H9 (cell line): ENCODE results near the gene TSPAN5. TPM values are rescaled to one million over a fixed set of nuclear protein-coding genes. Genes with fewer than 3 reads are reported as not detected.

Experiments
- DNase-seq: peaks from one replicate; pipeline ENCODE4 v3.0.0-alpha.2; 2017
- H2AFZ ChIP-seq: one replicate; pipeline ENCODE4 v1.6.1; 2013; ENCODE audit warnings: mild to moderate bottlenecking, low read length, control low read depth, moderate library complexity
- H2AK5ac ChIP-seq: 2 replicates; pipeline ENCODE4 v1.6.1; 2013; ENCODE audit warnings: low read length, control low read depth, mixed read lengths; ENCODE audit not compliant: insufficient read length
- H2BK120ac ChIP-seq: one replicate; pipeline ENCODE4 v1.6.1; 2013; ENCODE audit warnings: low read depth, mild to moderate bottlenecking, low read length, control low read depth, inconsistent platforms; ENCODE audit not compliant: poor library complexity, severe bottlenecking
- H2BK12ac ChIP-seq: 2 replicates; pipeline ENCODE4 v1.6.1; 2013; ENCODE audit warnings: low read length, control low read depth, mixed read lengths, low read depth; ENCODE audit not compliant: insufficient read length
- H2BK15ac ChIP-seq: 2 replicates; pipeline ENCODE4 v1.6.1; 2013; ENCODE audit warnings: low read depth, low read length, control low read depth
- H2BK20ac ChIP-seq: one replicate; pipeline ENCODE4 v1.6.1; 2013; ENCODE audit warnings: low read depth, mild to moderate bottlenecking, low read length, control low read depth, inconsistent platforms; ENCODE audit not compliant: poor library complexity, severe bottlenecking
- H2BK5ac ChIP-seq: 2 replicates; pipeline ENCODE4 v1.6.1; 2013; ENCODE audit warnings: low read length, control low read depth, mixed read lengths; ENCODE audit not compliant: insufficient read length
- H3K14ac ChIP-seq: 2 replicates; pipeline ENCODE4 v1.6.1; 2013; ENCODE audit warnings: low read length, control low read depth; ENCODE audit not compliant: insufficient read depth
- H3K18ac ChIP-seq: 2 replicates; pipeline ENCODE4 v1.6.1; 2013; ENCODE audit warnings: low read depth, mild to moderate bottlenecking, mixed read lengths, low read length, control low read depth; ENCODE audit not compliant: insufficient read length
- H3K23ac ChIP-seq: 2 replicates; pipeline ENCODE4 v1.6.1; 2013; ENCODE audit warnings: low read length, control low read depth, mixed read lengths, low read depth; ENCODE audit not compliant: insufficient read length
- H3K23me2 ChIP-seq: 2 replicates; pipeline ENCODE4 v1.6.1; 2013; ENCODE audit warnings: low read depth, mild to moderate bottlenecking, mixed read lengths, low read length, control low read depth; ENCODE audit not compliant: insufficient read length, poor library complexity, severe bottlenecking
- H3K27ac ChIP-seq: 2 replicates; pipeline ENCODE4 v1.5.1; 2013; ENCODE audit warnings: low read length, control low read depth, mixed read lengths, low read depth; ENCODE audit not compliant: insufficient read length
- H3K27me3 ChIP-seq: 2 replicates; pipeline ENCODE4 v1.6.1; 2013; ENCODE audit warnings: low read length, control low read depth, inconsistent platforms; ENCODE audit not compliant: insufficient read depth
- H3K4ac ChIP-seq: 2 replicates; pipeline ENCODE4 v1.6.1; 2013; ENCODE audit warnings: low read depth, mild to moderate bottlenecking, control low read depth, inconsistent platforms, low read length, moderate library complexity
- H3K4me1 ChIP-seq: 2 replicates; pipeline ENCODE4 v1.6.1; 2013; ENCODE audit warnings: low read length, control low read depth, inconsistent platforms; ENCODE audit not compliant: insufficient read depth
- H3K4me2 ChIP-seq: 2 replicates; pipeline ENCODE4 v1.6.1; 2013; ENCODE audit warnings: low read length, control low read depth, mixed read lengths; ENCODE audit not compliant: insufficient read length, insufficient read depth
- H3K56ac ChIP-seq: 2 replicates; pipeline ENCODE4 v1.6.1; 2013; ENCODE audit warnings: low read depth, mild to moderate bottlenecking, mixed read lengths, low read length, control low read depth; ENCODE audit not compliant: insufficient read length
- H3K79me1 ChIP-seq: 2 replicates; pipeline ENCODE4 v1.6.1; 2013; ENCODE audit warnings: low read depth, mild to moderate bottlenecking, moderate library complexity, low read length, control low read depth, inconsistent platforms; ENCODE audit not compliant: insufficient read depth, poor library complexity, severe bottlenecking
- H3K79me2 ChIP-seq: 2 replicates; pipeline ENCODE4 v1.6.1; 2013; ENCODE audit warnings: low read length, control low read depth, inconsistent platforms; ENCODE audit not compliant: insufficient read depth
- H3K9ac ChIP-seq: 2 replicates; pipeline ENCODE4 v1.6.1; 2013; ENCODE audit warnings: low read length, control low read depth, mixed read lengths; ENCODE audit not compliant: insufficient read length; ENCODE audit errors: extremely low read depth
- H3K9me3 ChIP-seq: one replicate; pipeline ENCODE4 v1.6.1; 2013; ENCODE audit warnings: low read depth, low read length, inconsistent platforms; ENCODE audit not compliant: control insufficient read depth
- H3T11ph ChIP-seq: one replicate; pipeline ENCODE4 v1.6.1; 2013; ENCODE audit warnings: mild to moderate bottlenecking, low read length, control low read depth, inconsistent platforms
- H4K20me1 ChIP-seq: one replicate; pipeline ENCODE4 v1.6.1; 2013; ENCODE audit not compliant: control insufficient read depth, insufficient read length, insufficient read depth
- H4K5ac ChIP-seq: 2 replicates; pipeline ENCODE4 v1.6.1; 2013; ENCODE audit warnings: low read depth, mild to moderate bottlenecking, mixed read lengths, low read length, control low read depth; ENCODE audit not compliant: insufficient read length
- H4K8ac ChIP-seq: replicated peaks from 2 replicates; pipeline ENCODE4 v1.6.1; 2013; ENCODE audit warnings: low read length, control low read depth, mixed read lengths, low read depth; ENCODE audit not compliant: insufficient read length
- H4K91ac ChIP-seq: 2 replicates; pipeline ENCODE4 v1.6.1; 2013; ENCODE audit warnings: low read depth, mild to moderate bottlenecking, moderate library complexity, mixed read lengths, low read length, control low read depth; ENCODE audit not compliant: insufficient read length
- H3K27ac Mint-ChIP-seq, 3 experiments: 2 replicates in 2 of 3; 3 replicates in 1 of 3; pipeline ENCODE4 v1.8.0; 2020 to 2021; ENCODE audit warnings: mixed read lengths in 3 of 3, mild to moderate bottlenecking in 1 of 3, moderate library complexity in 1 of 3
- H3K27me3 Mint-ChIP-seq: 2 replicates; pipeline ENCODE4 v1.8.0; 2021; ENCODE audit warnings: low read depth, mild to moderate bottlenecking, moderate library complexity, mixed read lengths
- H3K36me3 Mint-ChIP-seq, 3 experiments: 2 replicates in 2 of 3; 3 replicates in 1 of 3; pipeline ENCODE4 v1.8.0; 2020 to 2021; ENCODE audit warnings: low read depth in 3 of 3, mixed read lengths in 3 of 3; ENCODE audit not compliant: insufficient read depth in 1 of 3
- H3K4me1 Mint-ChIP-seq, 2 experiments: 2 replicates each; pipeline ENCODE4 v1.8.0; 2020; ENCODE audit warnings: mixed read lengths in 2 of 2
- H3K4me3 Mint-ChIP-seq, 2 experiments: 2 replicates in 1 of 2; 3 replicates in 1 of 2; pipeline ENCODE4 v1.8.0; 2020 to 2021; ENCODE audit warnings: mild to moderate bottlenecking in 2 of 2, mixed read lengths in 2 of 2, moderate library complexity in 1 of 2
- H3K9me3 Mint-ChIP-seq, 2 experiments: 2 replicates in 1 of 2; 3 replicates in 1 of 2; pipeline ENCODE4 v1.8.0; 2020; ENCODE audit warnings: mild to moderate bottlenecking in 2 of 2, mixed read lengths in 2 of 2, moderate library complexity in 1 of 2
- WGBS: extraction: QIAGEN DNeasy Blood & Tissue Kit; methylation state at CpG from one replicate; pipeline ENCODE4 v1.1.7; 2013; ENCODE audit warnings: missing lambda C conversion rate, low lambda C conversion rate, mixed read lengths; ENCODE audit not compliant: insufficient read length; ENCODE audit errors: extremely low coverage; 5-methylcytosine and 5-hydroxymethylcytosine counted together
- total RNA-seq: library from RNA; stranded (reverse); gene quantifications from 2 replicates; pipeline ENCODE4 v1.2.1, GENCODE V29; 2021
- TF ChIP-seq, protein P1 (sequence below): fragments of 200-600 bp; sonication (generic); conservative IDR thresholded peaks from 3 replicates; pipeline ENCODE4 v1.8.0; 2021; ENCODE audit warnings: antibody characterized with exemption, mild to moderate bottlenecking

The TSPAN5 gene
- total RNA-seq, 1 experiment from 2014 or later: 7.0 TPM

DNA sequence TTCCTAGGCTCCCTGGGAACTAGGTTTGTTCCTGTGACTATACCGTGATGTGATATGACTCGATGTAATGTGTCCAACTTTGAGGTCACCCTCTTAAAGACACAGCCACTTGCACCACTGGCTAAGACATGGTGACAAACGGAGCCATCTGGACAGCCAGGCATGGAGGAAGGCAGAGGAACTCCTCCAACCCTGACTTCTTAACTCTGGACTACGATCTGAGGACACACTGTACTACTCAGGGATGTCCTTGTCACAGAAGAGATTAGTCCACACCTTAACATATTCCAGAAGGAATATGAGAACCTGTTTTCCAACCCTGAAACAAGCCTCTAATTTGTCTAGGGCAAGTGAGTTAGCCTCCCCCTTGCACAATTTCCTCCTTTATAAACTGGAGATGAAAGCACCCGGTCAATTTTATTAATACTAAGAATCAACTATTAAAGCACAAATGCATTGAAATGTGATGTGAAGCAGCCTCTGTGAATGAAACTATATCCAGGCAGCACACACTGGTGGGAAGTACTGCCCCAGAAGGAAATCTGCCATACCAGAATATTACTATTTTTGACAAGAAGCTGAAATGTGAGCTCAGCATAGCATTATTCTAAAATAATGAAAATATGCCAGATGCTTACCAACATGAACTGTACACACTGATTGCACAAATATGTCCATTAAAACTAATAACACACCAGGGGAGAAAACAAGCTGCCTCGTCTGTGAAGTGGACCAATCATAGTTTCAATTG lies 47.3 kb downstream of the TSPAN5 start:
- Histone ChIP-seq H3T11ph (no peak overlapping the region), H3K23ac (no peak overlapping the region), H3K9me3 (no peaks in the 10 kb centered on the region), H4K5ac (no peak overlapping the region), H2AFZ (no peak overlapping the region), H3K56ac (no peak overlapping the region), H3K4me1 (peaks cover 18% of the 10 kb centered on the region), H3K4me2 (no peak overlapping the region), H3K27ac (no peak overlapping the region), H2BK120ac (no peak overlapping the region), H2BK15ac (no peak overlapping the region), H4K91ac (no peak overlapping the region), H2BK5ac (no peak overlapping the region), H3K9ac (no peak overlapping the region), H3K4ac (no peak overlapping the region), H3K79me1 (no peaks in the 10 kb centered on the region), H4K20me1 (no peaks in the 10 kb centered on the region), H4K8ac (no peak overlapping the region), H3K14ac (no peak overlapping the region), H3K18ac (peak overlapping the region; percentile 48), H3K27me3 (no peaks in the 10 kb centered on the region), H3K23me2 (no peaks in the 10 kb centered on the region), H2BK20ac (no peak overlapping the region), H3K79me2 (0 out of 2 replicates have a peak, but pooled peaks cover 2% of the 10 kb centered on the region), H2BK12ac (no peak overlapping the region), H2AK5ac (no peak overlapping the region)
- no CpG with 5 or more reads among the region's 6 CpGs for WGBS
- Mint-ChIP-seq H3K4me1 (peaks cover 57 to 72% of the 10 kb centered on the region in 2 experiments), H3K27me3 (no peaks in the 10 kb centered on the region), H3K4me3 (0 out of 5 replicates have a peak overlapping the region, but pooled peaks of 1 of the 2 experiments have one; percentile 28), H3K36me3 (no peaks in the 10 kb centered on the region), H3K27ac (peak overlapping the region in 1 of 3 experiments; percentile 89; a peak in 1 of 7 replicates), H3K9me3 (no peaks in the 10 kb centered on the region)
- TF ChIP-seq, protein P1, sequence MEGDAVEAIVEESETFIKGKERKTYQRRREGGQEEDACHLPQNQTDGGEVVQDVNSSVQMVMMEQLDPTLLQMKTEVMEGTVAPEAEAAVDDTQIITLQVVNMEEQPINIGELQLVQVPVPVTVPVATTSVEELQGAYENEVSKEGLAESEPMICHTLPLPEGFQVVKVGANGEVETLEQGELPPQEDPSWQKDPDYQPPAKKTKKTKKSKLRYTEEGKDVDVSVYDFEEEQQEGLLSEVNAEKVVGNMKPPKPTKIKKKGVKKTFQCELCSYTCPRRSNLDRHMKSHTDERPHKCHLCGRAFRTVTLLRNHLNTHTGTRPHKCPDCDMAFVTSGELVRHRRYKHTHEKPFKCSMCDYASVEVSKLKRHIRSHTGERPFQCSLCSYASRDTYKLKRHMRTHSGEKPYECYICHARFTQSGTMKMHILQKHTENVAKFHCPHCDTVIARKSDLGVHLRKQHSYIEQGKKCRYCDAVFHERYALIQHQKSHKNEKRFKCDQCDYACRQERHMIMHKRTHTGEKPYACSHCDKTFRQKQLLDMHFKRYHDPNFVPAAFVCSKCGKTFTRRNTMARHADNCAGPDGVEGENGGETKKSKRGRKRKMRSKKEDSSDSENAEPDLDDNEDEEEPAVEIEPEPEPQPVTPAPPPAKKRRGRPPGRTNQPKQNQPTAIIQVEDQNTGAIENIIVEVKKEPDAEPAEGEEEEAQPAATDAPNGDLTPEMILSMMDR: no peak
- DNase-seq: no peak
